Naive thymus-derived CD4-positive, alpha-beta T cell (primary cell): ENCODE measurements around the gene TFEB. TPM values are rescaled to one million over a fixed set of nuclear protein-coding genes. Genes with fewer than 3 reads are reported as not detected.

Experiments used
- ATAC-seq: fragments of 150-1000 bp; cut with Tn5 transposase; 2 replicates; pipeline ENCODE4 v1.10.0; 2021; ENCODE audit warnings: mild to moderate bottlenecking, moderate library complexity
- CTCF ChIA-PET: fragments of 350-600 bp; sonication (Branson Sonifier 250); formaldehyde crosslinking; loops from one replicate; lab custom pipeline; 2021; ENCODE audit warnings: antibody characterized with exemption; lab: Charles Lee
- POLR2A ChIA-PET: fragments of 350-600 bp; sonication (Branson Sonifier 250); formaldehyde crosslinking; loops from one replicate; lab custom pipeline; 2021; ENCODE audit warnings: antibody characterized with exemption, inconsistent platforms; lab: Charles Lee
- DNase-seq, 9 donors: peaks; one replicate each; pipeline versions ENCODE4 v3.0.0 to v3.0.0-alpha.2; 2020 to 2022; ENCODE audit warnings: mixed read lengths in 1 of 9
- H3K27ac ChIP-seq: one replicate; pipeline ENCODE4 v1.7.0; 2013; ENCODE audit warnings: mild to moderate bottlenecking, low read depth, low read length, moderate library complexity
- H3K27me3 ChIP-seq, 2 donors: one replicate each; pipeline ENCODE4 v1.7.0; 2013; ENCODE audit warnings: low read length in 2 of 2, mild to moderate bottlenecking in 2 of 2, moderate library complexity in 2 of 2; ENCODE audit not compliant: control insufficient read depth in 2 of 2, insufficient read depth in 2 of 2
- H3K36me3 ChIP-seq, 3 experiments: 1 replicate in 2 of 3; 2 replicates in 1 of 3; pipeline ENCODE4 v1.7.0; 2013; ENCODE audit warnings: low read length in 3 of 3, mild to moderate bottlenecking in 3 of 3, moderate library complexity in 1 of 3; ENCODE audit not compliant: insufficient read depth in 3 of 3, control insufficient read depth in 2 of 3
- H3K4me1 ChIP-seq, 2 donors: one replicate each; pipeline ENCODE4 v1.7.0; 2013; ENCODE audit warnings: low read length in 2 of 2, mild to moderate bottlenecking in 2 of 2, moderate library complexity in 1 of 2; ENCODE audit not compliant: control insufficient read depth in 2 of 2, insufficient read depth in 2 of 2
- H3K4me3 ChIP-seq: 2 replicates; pipeline ENCODE4 v1.7.0; 2013; ENCODE audit warnings: mild to moderate bottlenecking, low read length
- H3K9me3 ChIP-seq, 3 experiments: 1 replicate in 2 of 3; 2 replicates in 1 of 3; pipeline ENCODE4 v1.7.0; 2013; ENCODE audit warnings: low read length in 3 of 3; ENCODE audit not compliant: control insufficient read depth in 2 of 3
- H3K27ac Mint-ChIP-seq, 9 donors: one replicate each; pipeline ENCODE4 v1.8.0; 2020 to 2022; ENCODE audit warnings: mixed read lengths in 9 of 9, mild to moderate bottlenecking in 8 of 9, moderate library complexity in 5 of 9, inconsistent platforms in 2 of 9
- H3K27me3 Mint-ChIP-seq, 5 donors: one replicate each; pipeline ENCODE4 v1.8.0; 2021 to 2022; ENCODE audit warnings: mixed read lengths in 5 of 5, mild to moderate bottlenecking in 1 of 5
- H3K36me3 Mint-ChIP-seq, 5 donors: one replicate each; pipeline ENCODE4 v1.8.0; 2020 to 2022; ENCODE audit warnings: mixed read lengths in 5 of 5, mild to moderate bottlenecking in 3 of 5, inconsistent platforms in 1 of 5
- H3K4me1 Mint-ChIP-seq, 7 donors: one replicate each; pipeline ENCODE4 v1.8.0; 2020 to 2022; ENCODE audit warnings: mixed read lengths in 7 of 7, mild to moderate bottlenecking in 3 of 7, inconsistent platforms in 1 of 7
- H3K4me3 Mint-ChIP-seq, 10 donors: one replicate each; pipeline ENCODE4 v1.8.0; 2020 to 2022; ENCODE audit warnings: mild to moderate bottlenecking in 10 of 10, mixed read lengths in 10 of 10, moderate library complexity in 6 of 10, inconsistent platforms in 2 of 10
- H3K9me3 Mint-ChIP-seq, 11 donors: one replicate each; pipeline ENCODE4 v1.8.0; 2020 to 2022; ENCODE audit warnings: mixed read lengths in 11 of 11, mild to moderate bottlenecking in 4 of 11, inconsistent platforms in 1 of 11, moderate library complexity in 1 of 11
- intact Hi-C, 2 donors: fragments of 100-400 bp; cut with micrococcal nuclease; formaldehyde crosslinking; loops; one replicate each; pipeline ENCODE4 v1.15.1; 2023
- polyA plus RNA-seq, 2 donors: library from polyadenylated mRNA; unstranded; fragments of 300-500 nt; fragmentation: Illumina TruSeq; gene quantifications; one replicate each; pipeline ENCODE4 v1.2.3, GENCODE V29; 2021
- total RNA-seq, 6 experiments: library from RNA in 5 of 6; stranded (reverse) in 5 of 6; gene quantifications; 1 replicate in 5 of 6; 2 replicates in 1 of 6; pipeline ENCODE4 v1.2.3 and lab custom pipeline; 2021 to 2026

The TFEB gene
- total and polyA plus RNA-seq, 7 experiments from 2014 or later = 2.4 to 39.9 (median 8.0) TPM

DNA sequence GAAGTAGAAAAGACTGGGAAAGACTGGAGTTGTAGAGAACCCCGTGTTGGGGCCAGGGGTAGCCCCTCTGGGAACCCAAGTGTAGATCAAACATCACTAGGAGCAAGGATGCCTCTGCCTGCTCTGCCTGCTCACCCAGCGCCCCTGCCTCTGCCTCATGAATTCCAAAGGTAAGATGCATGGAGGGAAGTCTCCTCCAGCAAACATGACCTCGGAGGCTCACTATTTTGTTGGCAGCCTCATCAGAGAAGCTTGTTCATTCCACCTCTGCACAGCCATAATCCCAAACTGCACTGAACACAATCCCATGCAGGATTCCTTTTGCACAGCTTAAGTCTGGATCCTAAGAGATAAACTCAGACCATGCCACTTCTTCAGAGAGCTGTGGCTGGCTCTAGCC lies 39.4 kb upstream of the TFEB start:
- ATAC-seq (no peak), DNase-seq (no peak)
- Mint-ChIP-seq H3K9me3 (peaks cover 0 to 2% (median 0%) of the 10 kb centered on the region in 11 donors), H3K36me3 (peaks cover 5 to 38% (median 17%) of the 10 kb centered on the region in 5 donors), H3K4me1 (peaks cover 6 to 16% (median 11%) of the 10 kb centered on the region in 7 donors), H3K4me3 (no peak overlapping the region), H3K27ac (no peak overlapping the region), H3K27me3 (no peaks in the 10 kb centered on the region)
- no peak overlapping the region for H3K27ac ChIP-seq
- H3K4me1 ChIP-seq = peaks cover 5 to 7% of the 10 kb centered on the region in 2 donors
- POLR2A ChIA-PET = interaction anchor here (1.0 kb wide), 1 partner anchor 12 kb away, joined by 3 read pairs; the partner anchor contains the start of gene TOMM6
- intact Hi-C loops = no loop called here
- H3K36me3 ChIP-seq = peaks cover 0 to 60% (median 0%) of the 10 kb centered on the region in 3 experiments
- no peaks in the 10 kb centered on the region for H3K9me3 ChIP-seq
- CTCF ChIA-PET = interaction anchor here (1.0 to 1.5 kb wide), 2 partner anchors 172 to 254 kb away, joined by 3 to 6 read pairs; no protein-coding TSS in a partner anchor
- H3K27me3 ChIP-seq = no peaks in the 10 kb centered on the region
- H3K4me3 ChIP-seq = no peak overlapping the region

DNA sequence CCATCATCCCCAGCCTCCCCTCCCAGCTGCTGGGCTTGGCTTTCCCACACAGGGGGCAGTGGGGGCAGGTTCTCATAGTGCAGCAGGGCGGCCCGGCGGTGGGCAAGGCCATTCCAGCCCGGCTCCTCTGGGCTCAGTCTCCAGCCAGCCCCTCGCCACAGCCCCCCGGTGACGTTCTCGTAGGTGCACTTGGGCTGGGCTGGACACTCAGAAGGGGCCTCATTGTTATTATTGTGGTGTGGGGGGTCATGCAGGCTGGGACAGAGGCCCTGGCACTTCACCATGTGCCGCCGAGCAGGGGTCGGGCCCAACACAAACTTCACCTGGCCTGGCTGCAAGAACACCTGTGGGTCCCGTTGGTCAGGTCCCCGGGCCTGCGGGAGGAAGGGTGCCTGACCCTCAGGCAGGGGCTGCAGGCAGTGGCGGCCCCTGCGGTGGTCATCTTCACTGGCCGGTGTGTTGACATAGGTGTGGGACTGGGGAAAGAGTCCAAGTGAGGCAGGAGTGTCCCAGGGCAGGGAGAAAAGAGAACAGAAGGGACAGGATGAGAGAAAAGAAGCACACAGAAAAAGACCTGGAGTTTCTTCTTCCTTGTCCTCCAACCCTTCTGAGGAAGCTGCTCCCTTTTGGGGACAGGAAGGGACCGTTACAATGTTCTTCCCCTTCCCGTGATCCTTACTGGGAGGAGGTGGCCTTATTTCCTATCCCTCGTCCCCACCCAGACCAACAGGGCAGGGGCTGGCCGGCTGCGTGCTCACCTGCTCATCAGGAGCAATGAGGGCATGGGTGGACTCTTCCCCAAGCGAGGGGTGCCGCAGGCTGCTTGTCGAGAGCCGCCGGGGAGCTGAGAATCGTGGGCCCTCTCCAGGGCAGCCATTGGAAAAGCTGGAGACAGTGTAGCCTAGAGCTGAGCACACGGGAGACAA lies 35.9 kb upstream of the TFEB start:
- peaks cover 5 to 38% (median 17%) of the 10 kb centered on the region in 5 donors for H3K36me3 Mint-ChIP-seq
- no peaks in the 10 kb centered on the region for H3K9me3 ChIP-seq

DNA sequence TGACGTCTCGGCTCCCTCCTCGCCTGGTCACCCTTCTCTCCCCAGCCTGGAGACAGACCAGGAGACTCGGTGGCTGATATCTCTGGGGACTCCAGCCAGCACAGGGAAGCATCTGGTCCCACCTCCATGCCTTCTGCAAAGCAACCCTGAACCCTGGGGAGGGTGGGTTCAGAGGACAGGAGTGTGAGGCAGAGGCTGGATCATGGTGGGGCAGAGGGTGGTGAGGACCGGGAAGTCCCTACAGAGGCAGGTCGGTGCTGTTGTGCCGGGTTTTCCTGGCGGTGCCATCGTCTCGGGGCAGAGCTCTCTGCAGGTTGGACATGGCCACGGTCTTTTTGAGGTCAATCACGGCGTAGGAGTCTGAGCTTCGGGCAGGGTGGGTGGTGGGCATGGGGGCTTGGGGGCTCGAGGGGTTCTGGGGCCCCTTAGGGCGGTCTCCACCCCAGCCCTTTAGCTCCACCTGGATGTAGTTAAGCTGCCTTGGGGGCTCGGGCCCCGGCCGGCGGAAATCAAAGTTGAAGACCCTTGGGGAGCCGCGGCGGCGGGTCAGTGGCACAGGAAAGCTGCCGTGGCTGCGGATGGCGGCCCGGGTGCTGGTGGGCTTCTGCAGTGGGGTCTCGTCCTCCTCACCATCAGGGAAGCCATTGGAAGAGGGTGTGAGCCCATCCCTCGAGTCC lies 35.1 kb upstream of the TFEB start:
- Histone ChIP-seq H3K36me3 (peaks cover 0 to 47% (median 0%) of the 10 kb centered on the region in 3 experiments), H3K9me3 (no peaks in the 10 kb centered on the region), H3K4me1 (no peaks in the 10 kb centered on the region), H3K27ac (no peak overlapping the region), H3K4me3 (no peak overlapping the region), H3K27me3 (no peaks in the 10 kb centered on the region)
- ChIA-PET CTCF (interaction anchor here (0.8 kb wide), 1 partner anchor 11 kb away, joined by 3 read pairs; no protein-coding TSS in a partner anchor), POLR2A (no interaction called here)
- intact Hi-C loops = no loop called here
- ATAC-seq = no peak
- H3K36me3 Mint-ChIP-seq = peaks cover 5 to 35% (median 17%) of the 10 kb centered on the region in 5 donors
- no peak for DNase-seq
- peaks cover 1 to 13% (median 6%) of the 10 kb centered on the region in 7 donors for H3K4me1 Mint-ChIP-seq
- no peak overlapping the region for H3K27ac Mint-ChIP-seq
- peaks cover 0 to 2% (median 0%) of the 10 kb centered on the region in 11 donors for H3K9me3 Mint-ChIP-seq
- H3K27me3 Mint-ChIP-seq = no peaks in the 10 kb centered on the region
- peak overlapping the region in 1 of 10 donors; percentile 34 for H3K4me3 Mint-ChIP-seq

More for the DNA sequence above, 35.9 kb upstream of the TFEB start:
- no peaks in the 10 kb centered on the region for H3K27me3 ChIP-seq
- POLR2A ChIA-PET = no interaction called here
- Mint-ChIP-seq H3K4me1 (peaks cover 1 to 13% (median 6%) of the 10 kb centered on the region in 7 donors), H3K4me3 (no peak overlapping the region), H3K9me3 (peaks cover 0 to under 1% (median 0%) of the 10 kb centered on the region in 11 donors), H3K27me3 (no peaks in the 10 kb centered on the region), H3K27ac (no peak overlapping the region)
- no peak for ATAC-seq
- H3K4me1 ChIP-seq = no peaks in the 10 kb centered on the region
- CTCF ChIA-PET = no interaction called here
- intact Hi-C loops = no loop called here
- peaks cover 0 to 50% (median 0%) of the 10 kb centered on the region in 3 experiments for H3K36me3 ChIP-seq
- DNase-seq = no peak
- H3K27ac ChIP-seq = no peak overlapping the region
- no peak overlapping the region for H3K4me3 ChIP-seq

DNA sequence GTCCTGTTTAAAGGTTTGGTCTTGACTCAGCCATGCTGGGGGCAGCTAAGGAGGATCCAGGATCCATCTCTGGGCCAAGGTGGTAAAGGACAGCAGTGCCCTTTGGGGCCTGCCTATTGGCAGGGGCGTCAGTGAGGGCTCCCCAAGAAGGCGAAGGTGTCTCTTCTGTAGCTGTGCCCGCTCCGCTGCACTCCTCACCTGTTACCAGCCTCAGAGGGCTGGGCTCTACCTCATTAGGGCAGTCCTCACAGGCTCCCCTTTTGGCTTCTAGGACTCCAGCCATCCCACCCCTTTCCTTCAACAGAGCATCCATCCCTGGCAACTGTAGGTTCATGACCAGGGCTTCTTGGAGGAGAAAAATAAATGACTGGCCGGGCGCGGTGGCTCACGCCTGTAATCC lies 34.0 kb upstream of the TFEB start:
- Mint-ChIP-seq H3K4me1 (peaks cover 1 to 13% (median 6%) of the 10 kb centered on the region in 7 donors), H3K27ac (peak overlapping the region in 2 of 9 donors; percentile 17 to 23), H3K9me3 (peaks cover 0 to 2% (median 0%) of the 10 kb centered on the region in 11 donors), H3K36me3 (peaks cover 5 to 24% (median 11%) of the 10 kb centered on the region in 5 donors), H3K4me3 (no peak overlapping the region), H3K27me3 (no peaks in the 10 kb centered on the region)
- Histone ChIP-seq H3K36me3 (peaks cover 0 to 35% (median 0%) of the 10 kb centered on the region in 3 experiments), H3K4me3 (no peak overlapping the region), H3K4me1 (no peaks in the 10 kb centered on the region), H3K27me3 (no peaks in the 10 kb centered on the region), H3K9me3 (no peaks in the 10 kb centered on the region), H3K27ac (no peak overlapping the region)
- no peak for DNase-seq
- CTCF ChIA-PET = interaction anchor here (1.1 kb wide), 1 partner anchor 18 kb away, joined by 3 read pairs; the partner anchor contains the start of gene TOMM6
- POLR2A ChIA-PET = interaction anchor here (0.6 kb wide), 1 partner anchor 295 kb away, joined by 5 read pairs; no protein-coding TSS in a partner anchor
- intact Hi-C loops = no loop called here
- no peak for ATAC-seq

DNA sequence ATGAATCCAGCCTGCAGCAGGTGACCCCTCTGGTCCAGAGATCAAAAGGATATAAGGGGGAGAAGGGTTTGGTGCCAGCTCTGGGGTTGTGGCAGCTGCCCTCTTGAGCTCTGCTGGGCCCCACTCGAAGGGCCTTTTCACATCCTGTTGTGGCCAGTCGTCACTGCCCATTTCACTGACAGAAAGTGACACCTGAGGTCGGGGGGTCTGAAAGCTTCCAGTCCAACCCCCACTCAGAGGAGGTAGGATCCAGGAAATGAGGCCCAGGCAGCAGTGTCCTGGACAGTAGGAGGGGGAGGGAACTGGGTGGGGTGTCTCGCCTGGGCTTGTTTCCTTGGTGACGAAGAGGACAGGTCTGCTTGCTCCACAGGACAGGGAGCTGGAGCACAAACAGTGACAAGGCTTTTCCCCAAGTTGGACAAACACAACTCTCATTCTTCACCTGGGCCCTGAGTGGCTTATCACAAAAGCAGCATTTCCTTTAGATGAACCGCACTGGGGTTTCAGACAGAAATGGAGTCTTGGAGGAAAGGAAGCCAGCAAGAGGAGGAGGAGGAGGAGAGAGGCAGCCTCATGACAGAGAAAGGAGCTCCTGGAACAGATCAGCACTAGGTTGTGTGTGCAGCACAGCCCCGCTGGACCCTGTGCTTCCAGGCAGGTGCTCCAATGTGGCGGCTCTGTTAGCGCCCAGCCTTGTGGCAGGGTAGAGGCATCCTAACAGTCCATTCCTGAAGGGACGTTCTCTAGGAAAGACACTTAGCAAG lies 33.3 kb upstream of the TFEB start:
- no peaks in the 10 kb centered on the region for H3K9me3 ChIP-seq
- H3K4me3 Mint-ChIP-seq = no peak overlapping the region
- H3K9me3 Mint-ChIP-seq = peaks cover 0 to 2% (median 0%) of the 10 kb centered on the region in 11 donors
- peaks cover 1 to 13% (median 6%) of the 10 kb centered on the region in 7 donors for H3K4me1 Mint-ChIP-seq
- H3K4me1 ChIP-seq = no peaks in the 10 kb centered on the region
- H3K36me3 ChIP-seq = peaks cover 0 to 32% (median 0%) of the 10 kb centered on the region in 3 experiments
- H3K27me3 ChIP-seq = no peaks in the 10 kb centered on the region
- intact Hi-C loops = no loop called here
- POLR2A ChIA-PET = no interaction called here
- H3K27me3 Mint-ChIP-seq = no peaks in the 10 kb centered on the region
- H3K27ac ChIP-seq = no peak overlapping the region
- ATAC-seq (no peak), DNase-seq (no peak)
- CTCF ChIA-PET = interaction anchor here (1.0 to 1.1 kb wide), 2 partner anchors 19 to 399 kb away, joined by 3 read pairs; partner anchors contain the start of gene TOMM6
- H3K36me3 Mint-ChIP-seq = peaks cover 5 to 20% (median 7%) of the 10 kb centered on the region in 5 donors
- H3K4me3 ChIP-seq = no peak overlapping the region
- H3K27ac Mint-ChIP-seq = peak overlapping the region in 5 of 9 donors; percentile 8 to 70 (median 23)
